Activated CD8-positive, alpha-beta T cell treated with anti-CD3 and anti-CD28 coated beads for 36 hours (primary cell): ENCODE measurements around the gene PIKFYVE. TPM values are rescaled to one million over a fixed set of nuclear protein-coding genes. Genes with fewer than 3 reads are reported as not detected.
"Not testable (repeated sequence)": the region's sequence is repeated elsewhere in the genome, so short reads cannot be mapped to it uniquely, and the experiment has no call there.

Experiments used
- ATAC-seq: fragments of 200-7000 bp; cut with Tn5 transposase; one replicate; pipeline ENCODE4 v1.10.0; 2021; ENCODE audit warnings: mild to moderate bottlenecking, moderate library complexity
- CTCF ChIA-PET: fragments of 350-600 bp; sonication (Branson Sonifier 250); formaldehyde crosslinking; loops from one replicate; lab custom pipeline; 2021; ENCODE audit warnings: antibody characterized with exemption; lab: Charles Lee
- POLR2A ChIA-PET: fragments of 350-600 bp; sonication (Branson Sonifier 250); formaldehyde crosslinking; loops from one replicate; lab custom pipeline; 2021; ENCODE audit warnings: antibody characterized with exemption; lab: Charles Lee
- DNase-seq: peaks from one replicate; pipeline ENCODE4 v3.0.0-alpha.2; 2020
- H3K27ac Mint-ChIP-seq: one replicate; pipeline ENCODE4 v1.8.0; 2021; ENCODE audit warnings: mild to moderate bottlenecking, mixed read lengths
- H3K27me3 Mint-ChIP-seq: one replicate; pipeline ENCODE4 v1.8.0; 2021; ENCODE audit warnings: mixed read lengths
- H3K36me3 Mint-ChIP-seq: one replicate; pipeline ENCODE4 v1.8.0; 2021; ENCODE audit warnings: low read depth, mixed read lengths
- H3K4me1 Mint-ChIP-seq: one replicate; pipeline ENCODE4 v1.8.0; 2021; ENCODE audit warnings: low read depth, mixed read lengths
- H3K4me3 Mint-ChIP-seq: one replicate; pipeline ENCODE4 v1.8.0; 2021; ENCODE audit warnings: mild to moderate bottlenecking, moderate library complexity, mixed read lengths
- H3K9me3 Mint-ChIP-seq: one replicate; pipeline ENCODE4 v1.8.0; 2021; ENCODE audit warnings: mixed read lengths
- CTCF ChIP-seq: fragments of 200-600 bp; IDR thresholded peaks from one replicate; pipeline ENCODE4 v1.8.0; 2022; ENCODE audit warnings: antibody characterized with exemption, mild to moderate bottlenecking
- intact Hi-C: fragments of 100-400 bp; cut with micrococcal nuclease; formaldehyde crosslinking; loops from one replicate; pipeline ENCODE4 v1.10.0; 2022
- total RNA-seq, 2 experiments: library from RNA; stranded (reverse); gene quantifications; one replicate each; pipeline ENCODE4 v1.2.3, GENCODE V29; 2021

Gene PIKFYVE
- total RNA-seq, 2 experiments from 2014 or later, result 16.4 to 16.9 TPM

GRCh38 chr2:208386541-208386940 is 120.5 kb downstream of the PIKFYVE start:
- peaks cover 16% of the 10 kb centered on the region for H3K27me3 Mint-ChIP-seq
- ATAC-seq (no peak), DNase-seq (no peak)
- no peak overlapping the region for H3K4me3 Mint-ChIP-seq
- no peaks in the 10 kb centered on the region for H3K36me3 Mint-ChIP-seq
- H3K4me1 Mint-ChIP-seq, result no peaks in the 10 kb centered on the region
- intact Hi-C loops, result no loop called here
- TF ChIP-seq CTCF, result no peak
- H3K27ac Mint-ChIP-seq, result no peak overlapping the region
- ChIA-PET CTCF (interaction anchor here (1.1 to 1.4 kb wide), 2 partner anchors 11 to 13 kb away, joined by 3 to 4 read pairs; no protein-coding TSS in a partner anchor), POLR2A (no interaction called here)
- no peaks in the 10 kb centered on the region for H3K9me3 Mint-ChIP-seq

GRCh38 chr2:208389940-208390339 is 123.9 kb downstream of the PIKFYVE start:
- ChIA-PET CTCF (no interaction called here), POLR2A (no interaction called here)
- DNase-seq, result no peak
- H3K9me3 Mint-ChIP-seq, result peaks cover 15% of the 10 kb centered on the region
- intact Hi-C loops, result no loop called here
- TF ChIP-seq CTCF, result no peak
- peaks cover 3% of the 10 kb centered on the region for H3K27me3 Mint-ChIP-seq
- no peak overlapping the region for H3K27ac Mint-ChIP-seq
- H3K36me3 Mint-ChIP-seq, result no peaks in the 10 kb centered on the region
- no peak overlapping the region for H3K4me3 Mint-ChIP-seq
- H3K4me1 Mint-ChIP-seq, result no peaks in the 10 kb centered on the region
- ATAC-seq, result no peak

GRCh38 chr2:208392300-208392699 is 126.2 kb downstream of the PIKFYVE start:
- ATAC-seq (no peak), DNase-seq (no peak)
- Mint-ChIP-seq H3K36me3 (no peaks in the 10 kb centered on the region), H3K27ac (no peak overlapping the region), H3K4me3 (no peak overlapping the region), H3K27me3 (peaks cover under 1% of the 10 kb centered on the region), H3K9me3 (peaks cover 20% of the 10 kb centered on the region), H3K4me1 (no peaks in the 10 kb centered on the region)
- intact Hi-C loops, result no loop called here
- ChIA-PET CTCF (interaction anchor here (0.5 kb wide), 1 partner anchor 1099 kb away, joined by 3 read pairs; no protein-coding TSS in a partner anchor), POLR2A (no interaction called here)
- no peak for TF ChIP-seq CTCF

- POLR2A ChIA-PET, DNase-seq, H3K27ac Mint-ChIP-seq, H3K4me3 Mint-ChIP-seq, CTCF ChIA-PET, H3K4me1 Mint-ChIP-seq, H3K36me3 Mint-ChIP-seq, ATAC-seq, intact Hi-C loops, H3K27me3 Mint-ChIP-seq: not testable (repeated sequence)
- peaks cover 20% of the 10 kb centered on the region for H3K9me3 Mint-ChIP-seq
Measured at GRCh38 chr2:208396796-208397195, 130.7 kb downstream of the PIKFYVE start.

DNA sequence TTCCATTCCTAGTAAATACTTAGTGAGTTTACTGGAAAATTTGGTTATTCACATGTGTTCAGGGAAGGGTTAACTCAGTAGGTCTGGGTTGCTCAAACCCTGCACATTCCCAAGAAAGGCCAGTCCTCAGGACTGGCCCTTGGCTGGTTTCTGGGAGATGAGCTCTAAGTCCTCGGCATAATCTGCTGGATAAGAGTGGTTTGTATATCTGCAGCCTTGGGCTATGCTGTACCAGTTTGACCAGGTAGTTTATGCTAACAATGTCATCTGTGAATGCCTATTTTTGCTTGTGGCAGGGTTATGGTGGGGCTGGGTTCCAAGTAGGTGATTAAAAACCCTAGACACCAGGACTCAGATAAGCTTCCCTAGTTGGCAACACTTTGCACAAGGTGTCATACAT is 133.1 kb downstream of the PIKFYVE start:
- Mint-ChIP-seq H3K27ac (no peak overlapping the region), H3K36me3 (no peaks in the 10 kb centered on the region), H3K4me3 (no peak overlapping the region), H3K4me1 (no peaks in the 10 kb centered on the region), H3K27me3 (peaks cover 22% of the 10 kb centered on the region), H3K9me3 (peaks cover 9% of the 10 kb centered on the region)
- ChIA-PET CTCF (interaction anchor here (1.3 kb wide), 1 partner anchor 15 kb away, joined by 3 read pairs; no protein-coding TSS in a partner anchor), POLR2A (no interaction called here)
- no peak for TF ChIP-seq CTCF
- no peak for ATAC-seq
- intact Hi-C loops, result no loop called here
- DNase-seq, result no peak
